Measurements from ENCODE around the gene DBF4B.
"Not testable (repeated sequence)": the region's sequence is repeated elsewhere in the genome, so short reads cannot be mapped to it uniquely, and the experiment has no call there.

Gene DBF4B

GRCh38 chr17:44708401-44709263 is at the start of gene DBF4B:
TSS of gene DBF4B (plus strand) at chr17:44708665. CDS start at chr17:44708821, 156 bp downstream.
- DNase-seq, result peak; percentile 89 to 94

- DNase-seq, result no peak
These were observed 46.6 kb upstream of the DBF4B start for GRCh38 chr17:44661835-44662234.

GRCh38 chr17:44663095-44663494 is 45.4 kb upstream of the DBF4B start:
- DNase-seq, result no peak

GRCh38 chr17:44664867-44665266 is 43.6 kb upstream of the DBF4B start:
- no peak for DNase-seq

GRCh38 chr17:44666006-44666405 is 42.5 kb upstream of the DBF4B start:
- no peak for DNase-seq

- peak; percentile 72 to 73 for DNase-seq
These were observed 35.9 kb upstream of the DBF4B start for GRCh38 chr17:44672479-44673093.

GRCh38 chr17:44673893-44674292 is 34.6 kb upstream of the DBF4B start:
- DNase-seq, result no peak

GRCh38 chr17:44677136-44677535 is 31.3 kb upstream of the DBF4B start:
- no peak for DNase-seq

GRCh38 chr17:44683303-44683702 is 25.2 kb upstream of the DBF4B start:
- DNase-seq, result peak; percentile 83 to 84

GRCh38 chr17:44687756-44688155 is 20.7 kb upstream of the DBF4B start:
- DNase-seq, result no peak

- no peak for DNase-seq
These were observed 20.3 kb upstream of the DBF4B start for GRCh38 chr17:44688200-44688599.

- no peak for DNase-seq
These were observed 19.6 kb upstream of the DBF4B start for GRCh38 chr17:44688675-44689476.

GRCh38 chr17:44689477-44690217 is 18.8 kb upstream of the DBF4B start, which contains the start of gene CCDC43:
TSS of gene CCDC43 (minus strand) at chr17:44689776. CDS start at chr17:44689753, 23 bp downstream.
- DNase-seq, result peak; percentile 92 to 96

- peak; percentile 83 to 85 for DNase-seq
These were observed 17.6 kb upstream of the DBF4B start for GRCh38 chr17:44690746-44691306.

GRCh38 chr17:44693609-44694008 is 14.9 kb upstream of the DBF4B start:
- no peak for DNase-seq

- not testable (repeated sequence) for DNase-seq
These were observed 8.2 kb upstream of the DBF4B start for GRCh38 chr17:44700288-44700687.

GRCh38 chr17:44707755-44708400 is 587 bp upstream of the DBF4B start:
- no peak for DNase-seq

- no peak for DNase-seq
These were observed 11.0 kb downstream of the DBF4B start for GRCh38 chr17:44719444-44719843.

GRCh38 chr17:44722254-44722653 is 13.8 kb downstream of the DBF4B start:
- DNase-seq, result no peak

- DNase-seq, result not testable (repeated sequence)
These were observed 17.7 kb downstream of the DBF4B start for GRCh38 chr17:44726121-44726520.

GRCh38 chr17:44733753-44734152 is 25.3 kb downstream of the DBF4B start:
- no peak for DNase-seq

GRCh38 chr17:44734272-44734671 is 25.8 kb downstream of the DBF4B start:
- no peak for DNase-seq

Measured in AML-193 (cell line).